Vagina (tissue), 2 donors: ENCODE data around the gene VMP1. TPM values are rescaled to one million over a fixed set of nuclear protein-coding genes. Genes with fewer than 3 reads are reported as not detected.

Experiments used
- DNase-seq, 2 donors: peaks; one replicate each; pipeline ENCODE4 v3.0.0-alpha.2; 2017; ENCODE audit errors: extremely low spot score in 2 of 2
- H3K27ac ChIP-seq: fragments of 200-600 bp; sonication (generic); one replicate; pipeline ENCODE4 v1.5.1; 2019
- H3K27me3 ChIP-seq: fragments of 200-600 bp; sonication (generic); one replicate; pipeline ENCODE4 v1.5.1; 2019
- H3K36me3 ChIP-seq, 2 donors: fragments of 200-600 bp; sonication (generic); one replicate each; pipeline ENCODE4 v1.5.1; 2017 to 2019
- H3K4me1 ChIP-seq: fragments of 200-600 bp; sonication (generic); one replicate; pipeline ENCODE4 v1.5.1; 2019
- H3K4me3 ChIP-seq, 2 donors: fragments of 200-600 bp; sonication (generic); 1 replicate in 1 of 2; 2 replicates in 1 of 2; pipeline ENCODE4 v1.5.1; 2016 to 2019
- H3K9me3 ChIP-seq: fragments of 200-600 bp; sonication (generic); one replicate; pipeline ENCODE4 v1.5.1; 2019
- CTCF ChIP-seq, 3 experiments: fragments of 450-650 bp in 2 of 3; fragments of 200-600 bp in 1 of 3; sonication (generic) in 1 of 3; IDR thresholded peaks; one replicate each; pipeline ENCODE4 v1.5.1; 2017 to 2019; ENCODE audit warnings: antibody characterized with exemption in 3 of 3, mild to moderate bottlenecking in 2 of 3, moderate library complexity in 2 of 3
- POLR2A ChIP-seq, 2 donors: fragments of 450-650 bp; IDR thresholded peaks; one replicate each; pipeline ENCODE4 v1.6.1; 2017; ENCODE audit warnings: antibody characterized with exemption in 2 of 2, mild to moderate bottlenecking in 2 of 2, moderate library complexity in 2 of 2
- POLR2AphosphoS5 ChIP-seq, 2 donors: sonication (generic); formaldehyde crosslinking; IDR thresholded peaks; one replicate each; pipeline ENCODE4 v1.9.0; 2017; ENCODE audit warnings: antibody characterized with exemption in 2 of 2, mild to moderate bottlenecking in 2 of 2, low read depth in 1 of 2; ENCODE audit not compliant: insufficient read depth in 1 of 2
- intact Hi-C: fragments of 100-400 bp; cut with DNase I; formaldehyde crosslinking; loops from one replicate; pipeline ENCODE4 v1.15.1; 2023
- total RNA-seq: library from RNA; depleted of rRNA; stranded (reverse); fragments of >200 nt; gene quantifications from one replicate; pipeline ENCODE4 v1.2.3, GENCODE V29; 2016

VMP1 gene
- total RNA-seq, 1 donor from 2014 or later, result 380 TPM

GRCh38 chr17:59856859-59857794, 149.7 kb downstream of the VMP1 start:
- Histone ChIP-seq H3K27ac (no peak overlapping the region), H3K36me3 (peaks cover 0 to 11% of the 10 kb centered on the region in 2 donors), H3K9me3 (no peaks in the 10 kb centered on the region), H3K4me1 (peaks cover 30% of the 10 kb centered on the region), H3K27me3 (no peaks in the 10 kb centered on the region), H3K4me3 (no peak overlapping the region)
- no peak for DNase-seq
- TF ChIP-seq CTCF (IDR thresholded peaks at IDR 0.05) (no peak), POLR2AphosphoS5 (IDR thresholded peaks at IDR 0.05; ENCODE audit: insufficient read depth in 1 of 2, low read depth in 1 of 2) (no peak), POLR2A (IDR thresholded peaks at IDR 0.05) (no peak)
- intact Hi-C loops, result no loop called here

GRCh38 chr17:59858167-59858816, 150.8 kb downstream of the VMP1 start:
- no peak for TF ChIP-seq POLR2A (IDR thresholded peaks at IDR 0.05)
- no peak for TF ChIP-seq POLR2AphosphoS5 (IDR thresholded peaks at IDR 0.05; ENCODE audit: insufficient read depth in 1 of 2, low read depth in 1 of 2)
- TF ChIP-seq CTCF (IDR thresholded peaks at IDR 0.05), result no peak
- no peak overlapping the region for H3K4me3 ChIP-seq
- intact Hi-C loops, result no loop called here
- H3K27ac ChIP-seq, result peak overlapping the region; percentile 30
- H3K9me3 ChIP-seq, result no peaks in the 10 kb centered on the region
- no peak for DNase-seq
- peaks cover 0 to 18% of the 10 kb centered on the region in 2 donors for H3K36me3 ChIP-seq
- H3K4me1 ChIP-seq, result peaks cover 19% of the 10 kb centered on the region
- H3K27me3 ChIP-seq, result no peaks in the 10 kb centered on the region

- intact Hi-C loops, result no loop called here
Measured at GRCh38 chr17:59858932-59859331, 151.5 kb downstream of the VMP1 start.

DNA sequence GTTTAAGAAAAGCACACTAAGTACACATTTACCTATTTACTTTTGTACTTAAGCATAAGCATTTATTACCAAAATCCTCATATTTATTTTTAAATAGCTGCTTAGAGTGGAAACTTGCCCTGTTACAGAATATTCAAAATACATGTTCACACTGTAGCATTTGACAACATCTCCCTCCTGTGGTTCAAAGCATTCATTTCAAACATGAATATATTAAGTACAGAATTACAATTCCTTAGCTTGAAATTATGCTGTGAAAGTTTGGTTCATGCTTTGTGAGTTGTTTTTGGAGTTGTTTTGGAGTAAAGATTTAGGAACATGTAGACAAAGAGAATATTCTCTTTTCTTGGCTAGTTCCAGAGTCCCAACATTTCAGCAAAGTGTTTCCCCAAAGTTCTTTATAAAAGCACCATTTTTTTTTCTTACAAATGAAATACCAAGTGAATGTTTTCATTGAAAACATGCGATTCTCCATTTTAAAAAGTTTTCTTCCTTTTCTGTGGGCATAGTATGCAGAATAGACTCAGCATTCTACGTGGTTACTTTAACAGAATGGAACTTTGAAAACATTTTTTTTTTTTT, 152.1 kb downstream of the VMP1 start:
- no peak for DNase-seq
- Histone ChIP-seq H3K27ac (peak overlapping the region; percentile 30), H3K27me3 (no peaks in the 10 kb centered on the region), H3K4me3 (no peak overlapping the region), H3K9me3 (no peaks in the 10 kb centered on the region), H3K4me1 (peaks cover 7% of the 10 kb centered on the region), H3K36me3 (peaks cover 0 to 18% of the 10 kb centered on the region in 2 donors)
- peak; percentile 37 to 79 (median 43) for TF ChIP-seq CTCF (IDR thresholded peaks at IDR 0.05)
- no peak for TF ChIP-seq POLR2AphosphoS5 (IDR thresholded peaks at IDR 0.05; ENCODE audit: insufficient read depth in 1 of 2, low read depth in 1 of 2)
- no peak for TF ChIP-seq POLR2A (IDR thresholded peaks at IDR 0.05)
- intact Hi-C loops, result no loop called here

More at GRCh38 chr17:59858932-59859331, 151.5 kb downstream of the VMP1 start:
- DNase-seq, result no peak
- H3K36me3 ChIP-seq, result peaks cover 0 to 18% of the 10 kb centered on the region in 2 donors
- H3K4me3 ChIP-seq, result no peak overlapping the region
- H3K9me3 ChIP-seq, result no peaks in the 10 kb centered on the region
- no peaks in the 10 kb centered on the region for H3K27me3 ChIP-seq
- H3K4me1 ChIP-seq, result peaks cover 12% of the 10 kb centered on the region
- TF ChIP-seq POLR2AphosphoS5 (IDR thresholded peaks at IDR 0.05; ENCODE audit: insufficient read depth in 1 of 2, low read depth in 1 of 2), result no peak
- no peak for TF ChIP-seq POLR2A (IDR thresholded peaks at IDR 0.05)
- no peak for TF ChIP-seq CTCF (IDR thresholded peaks at IDR 0.05)
- H3K27ac ChIP-seq, result peak overlapping the region; percentile 30
